GM18520 (cell line): ENCODE data around the gene ZFHX3.

Source experiments
- ATAC-seq: cut with Tn5 transposase; IDR thresholded peaks from one replicate; pipeline ENCODE4 v1.9.1; 2021; ENCODE audit not compliant: unreplicated experiment

Gene ZFHX3

DNA sequence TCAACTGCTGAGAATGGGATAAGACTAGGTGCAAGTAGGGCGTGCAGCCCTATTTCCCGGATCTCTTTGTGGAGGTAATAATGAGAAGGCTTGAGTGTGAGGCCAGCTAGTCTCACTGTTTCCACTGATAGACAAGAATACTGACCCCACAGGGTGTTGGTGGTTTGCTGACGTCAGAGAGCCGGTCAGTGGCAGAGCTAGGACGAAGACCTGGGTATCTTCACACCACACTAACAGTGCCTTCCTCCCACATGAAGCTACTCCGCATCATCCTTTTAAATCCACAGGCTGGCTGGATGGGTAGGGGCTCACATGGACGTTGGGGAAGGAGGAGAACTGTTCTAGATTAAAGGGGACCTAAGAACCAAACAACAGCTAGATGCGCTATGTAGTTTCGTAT is 68.0 kb downstream of the ZFHX3 start:
- ATAC-seq = no peak

- no peak for ATAC-seq
Measured at GRCh38 chr16:72978212-72978611, 69.7 kb downstream of the ZFHX3 start.

DNA sequence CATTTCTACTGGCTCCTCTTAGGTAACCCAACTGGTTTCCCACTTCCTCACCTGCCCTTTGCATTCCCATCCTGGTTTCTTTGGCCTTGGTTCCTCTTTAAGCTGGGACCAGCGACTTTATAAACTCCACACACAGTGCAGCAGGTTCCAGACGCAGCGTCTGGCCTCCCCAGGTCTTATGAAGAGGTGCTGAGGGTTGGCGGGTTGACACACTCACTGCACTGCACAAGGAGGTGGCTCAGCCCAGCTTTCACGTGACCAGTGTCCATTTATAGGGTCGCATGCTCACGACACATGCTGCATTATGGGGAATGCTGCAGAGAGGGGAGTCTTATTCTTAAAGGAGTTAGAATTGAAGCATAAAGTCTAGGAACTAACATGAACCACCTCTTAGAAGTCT is 70.8 kb downstream of the ZFHX3 start:
- ATAC-seq = no peak

DNA sequence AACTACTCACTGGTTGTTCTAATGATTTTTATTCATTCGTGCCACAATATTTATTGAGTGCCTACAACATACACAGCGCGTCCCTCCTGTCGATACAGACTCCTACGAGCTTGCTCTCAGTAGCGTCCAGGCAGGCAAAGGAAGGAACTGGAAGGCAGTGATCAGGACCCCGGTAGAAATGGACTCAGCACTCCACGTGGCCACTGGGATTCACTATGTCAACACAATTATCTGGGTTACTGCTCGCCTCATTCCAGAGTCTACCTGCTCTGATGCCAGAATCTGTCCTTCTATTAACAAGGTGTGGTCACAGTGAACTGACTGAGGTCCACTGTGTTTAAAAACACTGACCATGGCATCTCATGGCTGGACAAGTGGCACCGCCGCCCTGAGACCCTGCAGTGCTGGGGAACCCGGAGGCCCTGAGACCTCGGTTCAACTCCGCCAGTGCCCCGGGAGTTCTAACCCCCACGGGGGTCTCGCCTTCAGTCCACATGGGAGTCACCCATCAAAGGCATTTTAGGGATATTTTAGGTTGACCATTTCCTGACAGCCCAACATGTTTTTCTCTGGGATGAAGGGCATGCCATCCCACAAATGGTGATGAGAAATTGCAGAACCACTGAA is 71.4 kb downstream of the ZFHX3 start:
- no peak for ATAC-seq

- ATAC-seq = no peak
Measured at GRCh38 chr16:72975809-72976437, 72.0 kb downstream of the ZFHX3 start.

- no peak for ATAC-seq
Measured at GRCh38 chr16:72974142-72974769, 73.7 kb downstream of the ZFHX3 start.

GRCh38 chr16:72972878-72973571 is 74.9 kb downstream of the ZFHX3 start:
- ATAC-seq = no peak

DNA sequence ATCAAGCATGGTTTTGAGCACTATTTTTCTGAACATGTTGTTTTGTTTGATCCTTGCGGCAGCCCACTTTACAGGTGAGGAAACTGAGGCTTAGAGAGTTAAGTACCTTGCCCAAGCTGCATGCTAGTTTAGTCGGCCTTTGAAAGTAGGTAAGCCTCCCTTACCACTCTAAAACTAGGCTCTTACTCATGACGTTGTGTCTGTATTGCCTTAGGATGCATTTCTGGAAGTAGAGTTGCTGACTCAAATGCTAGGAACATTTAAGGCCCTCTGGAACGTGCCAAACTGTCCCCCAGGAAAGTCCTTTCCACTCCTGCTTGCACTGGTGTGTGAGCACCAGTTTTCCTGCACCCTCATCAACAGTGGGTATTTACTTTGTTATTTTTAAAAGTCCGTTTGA is 76.6 kb downstream of the ZFHX3 start:
- no peak for ATAC-seq

DNA sequence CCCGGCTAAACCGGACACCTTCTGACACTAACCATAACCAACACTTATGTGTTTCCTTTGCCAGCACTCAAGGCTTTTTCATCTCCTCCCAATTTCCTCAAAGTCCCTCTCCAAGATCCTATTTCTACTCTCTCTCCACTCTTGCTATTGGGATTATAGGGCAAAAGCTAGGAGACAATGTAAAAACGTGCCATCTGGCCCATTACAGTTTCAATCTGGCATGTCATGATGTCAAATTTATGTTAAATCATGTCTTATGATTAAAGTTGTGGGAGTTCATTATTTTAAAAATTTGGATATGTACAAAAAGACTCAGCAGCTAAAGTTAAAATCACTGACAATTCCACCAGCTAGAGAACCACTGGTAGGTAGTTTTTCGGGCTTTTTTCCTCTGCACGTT is 77.3 kb downstream of the ZFHX3 start:
- no peak for ATAC-seq

DNA sequence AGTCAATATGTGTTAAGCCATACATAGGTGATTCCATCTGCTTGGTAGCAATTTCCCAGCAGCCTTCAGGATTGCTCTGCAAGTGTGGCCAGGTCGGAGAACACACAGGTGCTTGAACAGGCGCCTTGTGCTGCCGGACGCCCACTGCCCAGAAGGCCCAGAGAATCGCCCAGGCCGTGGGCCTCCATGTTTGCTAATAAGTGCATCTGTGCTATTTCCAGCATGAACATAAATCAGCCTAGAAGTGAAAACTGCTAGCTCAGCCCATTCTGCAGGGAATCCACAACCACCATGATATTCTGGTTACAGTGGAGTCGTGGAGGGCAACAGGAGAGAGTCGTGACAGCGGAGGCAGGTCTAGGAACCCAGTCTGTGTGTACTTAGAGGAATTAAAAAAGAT is 78.1 kb downstream of the ZFHX3 start:
- ATAC-seq = no peak

DNA sequence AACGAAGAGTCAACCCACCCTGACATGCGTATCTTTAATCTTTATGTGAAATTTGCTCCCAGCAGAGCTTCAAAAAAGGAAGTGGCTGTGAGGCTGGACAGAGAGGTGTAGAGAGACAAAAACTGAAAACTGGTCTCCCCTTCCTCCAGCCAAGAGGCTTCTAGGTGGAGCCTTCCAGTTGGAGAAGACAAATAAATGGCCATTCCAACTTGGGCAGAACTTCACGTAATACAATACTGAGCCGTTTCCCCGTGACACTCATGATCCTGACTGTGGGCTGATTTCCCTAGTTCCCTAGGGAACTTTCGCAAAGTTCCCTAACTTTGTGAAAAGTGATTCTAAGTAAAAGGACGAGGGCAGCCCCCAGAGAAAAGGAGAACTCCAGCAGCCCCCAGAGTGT is 78.8 kb downstream of the ZFHX3 start:
- no peak for ATAC-seq

DNA sequence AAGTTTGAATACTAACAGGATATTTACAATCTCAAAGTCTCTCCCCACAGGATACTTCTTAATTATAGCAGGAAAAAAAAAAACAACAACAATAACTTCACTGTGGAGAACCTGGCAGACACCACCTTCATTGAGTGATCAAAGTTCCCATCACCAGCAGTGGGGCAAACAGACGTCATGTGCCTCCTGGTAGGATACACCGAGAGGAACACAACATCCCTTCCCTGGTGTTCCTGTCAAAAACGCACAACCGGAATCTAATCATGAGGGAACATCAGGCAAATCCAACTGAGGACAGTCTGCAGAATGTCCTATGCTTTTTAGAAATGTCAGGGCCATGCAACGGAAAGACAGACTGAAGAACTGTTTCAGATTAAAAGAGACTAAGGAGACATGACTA is 80.0 kb downstream of the ZFHX3 start:
- no peak for ATAC-seq

- no peak for ATAC-seq
Measured at GRCh38 chr16:72963533-72964315, 84.2 kb downstream of the ZFHX3 start.

DNA sequence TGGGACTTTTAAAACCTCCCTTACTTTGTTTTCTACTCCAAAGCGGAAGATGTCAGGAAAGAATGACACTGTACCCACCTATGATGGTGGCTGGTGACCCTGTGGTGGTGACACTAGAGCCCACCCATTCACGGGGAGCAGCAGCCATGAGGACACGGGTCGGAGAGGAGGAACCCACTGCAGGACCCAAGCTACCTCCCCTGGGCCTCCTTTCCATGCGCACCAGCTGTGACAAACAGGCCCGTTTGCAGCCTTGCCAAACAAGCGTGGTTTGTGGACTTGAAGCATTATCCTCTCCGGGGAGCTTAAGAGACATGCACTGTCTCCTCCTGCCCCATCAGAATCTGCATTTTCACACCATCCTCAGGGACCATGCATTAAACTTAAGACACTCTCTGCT is 85.6 kb downstream of the ZFHX3 start:
- no peak for ATAC-seq

- no peak for ATAC-seq
Measured at GRCh38 chr16:72961863-72962262, 86.1 kb downstream of the ZFHX3 start.

DNA sequence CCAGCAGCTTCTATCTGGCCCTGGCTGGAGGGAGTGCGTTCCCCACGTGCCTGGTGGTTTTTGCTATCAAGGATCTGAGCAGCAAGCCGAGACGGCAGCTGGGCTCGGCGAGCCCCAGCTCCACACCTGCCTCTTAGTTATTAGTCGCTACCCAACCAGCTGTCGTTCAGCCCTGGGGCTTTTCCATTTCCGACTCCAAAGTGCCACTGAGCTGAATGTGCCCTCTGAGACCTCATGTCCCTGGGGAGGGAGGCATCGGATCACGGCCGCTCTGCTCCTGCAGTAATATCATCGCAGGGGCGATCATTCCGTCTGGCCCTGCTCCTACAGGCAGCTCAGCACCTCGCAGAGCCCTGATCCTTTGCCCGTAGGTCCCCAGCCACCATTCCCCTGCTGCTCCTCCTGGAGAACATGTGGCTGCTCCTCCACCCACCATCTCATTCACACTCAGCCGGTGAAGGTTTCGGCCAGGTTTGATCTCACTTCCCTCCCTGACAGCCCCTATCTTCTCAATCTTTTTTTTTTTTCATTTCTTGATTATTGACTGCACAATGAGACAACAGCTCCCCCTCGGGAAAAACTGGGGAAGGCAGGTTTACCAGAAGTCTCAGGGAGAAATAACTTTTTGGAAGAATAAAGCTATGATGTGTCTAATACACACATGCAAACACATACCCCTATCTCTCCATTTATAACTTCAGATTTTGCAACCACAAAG is 86.7 kb downstream of the ZFHX3 start:
- no peak for ATAC-seq

- ATAC-seq = no peak
Measured at GRCh38 chr16:72960101-72960500, 87.8 kb downstream of the ZFHX3 start.

DNA sequence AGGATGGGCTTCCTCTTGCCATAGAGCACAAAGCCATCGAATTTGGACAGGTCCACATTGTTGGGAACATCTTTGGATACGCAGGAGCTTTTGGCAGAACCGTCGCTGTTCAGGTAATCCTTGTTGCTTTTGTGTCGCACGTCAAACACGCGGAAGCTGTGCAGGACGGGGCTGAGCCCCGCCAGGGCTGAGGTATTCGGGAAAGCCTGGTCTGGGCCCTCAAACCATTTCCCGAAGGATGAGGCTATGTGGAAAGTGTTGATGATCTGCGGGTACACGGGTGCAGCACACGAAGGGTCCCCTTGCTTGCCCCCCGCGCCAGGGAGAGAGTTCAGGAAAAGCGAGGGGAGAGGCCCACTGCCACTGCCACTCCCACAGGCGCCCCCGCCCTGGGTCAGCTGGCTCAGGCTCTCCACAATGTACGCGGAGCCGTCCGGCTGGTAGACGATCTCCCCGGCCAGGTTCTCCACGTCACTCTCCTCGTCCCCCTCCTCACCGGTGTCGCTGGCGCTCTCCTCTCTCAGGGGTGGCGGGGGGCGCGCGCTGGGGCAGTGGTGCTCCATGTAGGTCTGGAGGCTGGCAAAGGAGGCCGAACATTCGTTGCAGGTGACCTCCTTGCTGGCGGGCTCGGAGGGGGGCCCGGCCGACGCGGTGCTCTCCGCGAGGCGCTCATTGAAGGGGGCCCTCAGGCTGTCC is 88.5 kb downstream of the ZFHX3 start:
- ATAC-seq = no peak

DNA sequence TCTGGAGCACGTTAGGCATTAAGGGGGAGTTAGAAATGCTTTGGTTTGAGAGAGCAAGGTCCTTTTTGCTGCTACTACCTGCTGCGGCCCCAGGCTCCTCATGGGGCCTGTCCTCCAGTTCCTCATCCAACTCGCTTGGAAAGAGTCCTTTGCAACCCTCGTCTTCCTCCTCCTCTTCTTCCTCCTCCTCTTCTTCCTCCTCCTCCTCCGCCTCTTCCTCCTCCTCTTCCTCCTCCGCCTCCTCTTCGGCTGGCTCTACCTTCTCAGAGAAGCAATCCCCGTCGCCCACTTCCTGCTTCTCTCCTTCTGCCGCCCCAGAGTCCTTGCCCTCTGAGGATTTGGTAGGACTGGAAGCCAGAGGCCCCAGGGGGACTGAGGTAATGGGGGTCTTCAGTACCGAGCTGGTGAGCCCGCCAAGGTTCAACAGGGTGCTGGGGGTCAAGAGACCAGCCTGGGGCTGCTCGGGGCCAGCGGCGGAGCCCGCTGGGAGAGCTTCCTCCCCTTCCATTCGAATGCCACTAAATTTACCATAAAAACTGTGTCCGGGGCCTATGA is 89.3 kb downstream of the ZFHX3 start:
- no peak for ATAC-seq
